Mammary epithelial cell (primary cell): ENCODE data around the gene PHC2.

Source experiments
- EZH2 ChIP-seq: IDR thresholded peaks from 2 replicates; pipeline ENCODE4 v1.6.1; 2012; ENCODE audit warnings: low read length, inconsistent platforms, borderline replicate concordance
- TF ChIP-seq, protein P1 (sequence below), 2 donors: IDR thresholded peaks in 1 of 2; conservative IDR thresholded peaks in 1 of 2; 2 replicates each; pipeline ENCODE4 v1.5.1; 2011 to 2012; ENCODE audit warnings: inconsistent platforms in 2 of 2, low read length in 2 of 2, mild to moderate bottlenecking in 2 of 2, control low read depth in 1 of 2, low read depth in 1 of 2; ENCODE audit not compliant: insufficient read depth in 1 of 2; ENCODE audit errors: extremely low read depth in 1 of 2

DNA sequence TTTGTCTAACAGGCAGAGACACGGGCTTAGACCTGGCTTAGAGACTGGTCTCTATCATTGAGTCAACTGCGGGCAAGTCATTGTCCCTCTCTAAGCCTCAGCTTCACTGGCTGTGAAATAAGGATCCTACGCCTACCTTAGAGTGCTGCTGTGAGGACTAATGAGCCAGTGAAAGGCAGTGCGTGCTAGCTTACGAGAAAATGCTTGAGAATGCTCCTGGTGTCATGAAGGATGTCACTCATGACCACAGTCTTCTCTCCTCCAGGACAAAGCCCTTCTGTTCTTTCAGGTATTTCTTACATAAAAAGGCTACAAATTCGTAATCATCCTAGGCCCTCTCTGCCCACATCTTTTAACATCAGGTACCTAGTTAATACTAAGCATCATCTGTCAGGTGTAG, 93.5 kb downstream of the PHC2 start:
- TF ChIP-seq, protein P1, sequence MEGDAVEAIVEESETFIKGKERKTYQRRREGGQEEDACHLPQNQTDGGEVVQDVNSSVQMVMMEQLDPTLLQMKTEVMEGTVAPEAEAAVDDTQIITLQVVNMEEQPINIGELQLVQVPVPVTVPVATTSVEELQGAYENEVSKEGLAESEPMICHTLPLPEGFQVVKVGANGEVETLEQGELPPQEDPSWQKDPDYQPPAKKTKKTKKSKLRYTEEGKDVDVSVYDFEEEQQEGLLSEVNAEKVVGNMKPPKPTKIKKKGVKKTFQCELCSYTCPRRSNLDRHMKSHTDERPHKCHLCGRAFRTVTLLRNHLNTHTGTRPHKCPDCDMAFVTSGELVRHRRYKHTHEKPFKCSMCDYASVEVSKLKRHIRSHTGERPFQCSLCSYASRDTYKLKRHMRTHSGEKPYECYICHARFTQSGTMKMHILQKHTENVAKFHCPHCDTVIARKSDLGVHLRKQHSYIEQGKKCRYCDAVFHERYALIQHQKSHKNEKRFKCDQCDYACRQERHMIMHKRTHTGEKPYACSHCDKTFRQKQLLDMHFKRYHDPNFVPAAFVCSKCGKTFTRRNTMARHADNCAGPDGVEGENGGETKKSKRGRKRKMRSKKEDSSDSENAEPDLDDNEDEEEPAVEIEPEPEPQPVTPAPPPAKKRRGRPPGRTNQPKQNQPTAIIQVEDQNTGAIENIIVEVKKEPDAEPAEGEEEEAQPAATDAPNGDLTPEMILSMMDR (conservative IDR thresholded peaks at IDR 0.05 in 1 of 2, IDR thresholded peaks at IDR 0.05 in 1 of 2; ENCODE audit: extremely low read depth in 1 of 2, insufficient read depth in 1 of 2, low read depth in 1 of 2, low read length in 2 of 2): no peak
- no peak for TF ChIP-seq EZH2
